ENCODE data around the gene SLC26A1.
"Not testable (repeated sequence)": the region's sequence is repeated elsewhere in the genome, so short reads cannot be mapped to it uniquely, and the experiment has no call there.

Gene SLC26A1

GRCh38 chr4:1012034-1012739 lies 19.0 kb upstream of the SLC26A1 start:
- DNase-seq = no peak

GRCh38 chr4:1011666-1012033 lies 18.4 kb upstream of the SLC26A1 start:
- DNase-seq = no peak

- no peak for DNase-seq
Observed at GRCh38 chr4:1011022-1011665, 17.9 kb upstream of the SLC26A1 start, which contains the start of gene FGFRL1. Gene FGFRL1 (plus strand): TSS chr4:1011626. CDS start chr4:1012486, 860 bp downstream.

- DNase-seq = peak; percentile 13
Observed at GRCh38 chr4:1010395-1011021, 17.3 kb upstream of the SLC26A1 start.

GRCh38 chr4:1009542-1010394 lies 16.6 kb upstream of the SLC26A1 start:
- no peak for DNase-seq

GRCh38 chr4:1008840-1009541 lies 15.8 kb upstream of the SLC26A1 start:
- DNase-seq = no peak

GRCh38 chr4:1006856-1007255 lies 13.7 kb upstream of the SLC26A1 start:
- no peak for DNase-seq

- DNase-seq = no peak
Observed at GRCh38 chr4:1004557-1005485, 11.6 kb upstream of the SLC26A1 start.

GRCh38 chr4:1004071-1004418 lies 10.8 kb upstream of the SLC26A1 start:
- no peak for DNase-seq

- no peak for DNase-seq
Observed at GRCh38 chr4:1003271-1004070, 10.3 kb upstream of the SLC26A1 start.

- DNase-seq = no peak
Observed at GRCh38 chr4:1002631-1003251, 9.5 kb upstream of the SLC26A1 start.

GRCh38 chr4:1002131-1002630 lies 9.0 kb upstream of the SLC26A1 start:
- DNase-seq = no peak

- no peak for DNase-seq
Observed at GRCh38 chr4:1001561-1002130, 8.4 kb upstream of the SLC26A1 start.

- DNase-seq = no peak
Observed at GRCh38 chr4:1000686-1001260, 7.6 kb upstream of the SLC26A1 start.

GRCh38 chr4:999882-1000425 lies 6.8 kb upstream of the SLC26A1 start:
- DNase-seq = no peak

GRCh38 chr4:999240-999863 lies 6.1 kb upstream of the SLC26A1 start:
- DNase-seq = not testable (repeated sequence)

- DNase-seq = no peak
Observed at GRCh38 chr4:998096-998691, 5.0 kb upstream of the SLC26A1 start.
